Head of caudate nucleus (tissue), 42 donors: Measurements from ENCODE around the gene LY6G5B.
"Not testable (repeated sequence)": the region's sequence is repeated elsewhere in the genome, so short reads cannot be mapped to it uniquely, and the experiment has no call there.

Source experiments
- DNase-seq, 42 donors: peaks; one replicate each; pipeline versions ENCODE4 v3.0.0 to v3.0.0-alpha.2; 2020 to 2021; ENCODE audit warnings: mixed read lengths in 7 of 42
- intact Hi-C: fragments of 100-400 bp; cut with DNase I; formaldehyde crosslinking; loops from one replicate; pipeline ENCODE4 v1.15.0; 2022

LY6G5B gene

GRCh38 chr6:31702819-31703716 lies 33.3 kb downstream of the LY6G5B start, which contains the start of gene ABHD16A:
ABHD16A (minus strand) TSS chr6:31703324; CDS start chr6:31703281, 43 bp downstream.
- intact Hi-C loops = no loop called here
- DNase-seq = peak; percentile 97 to 100 (median 99)

- intact Hi-C loops = no loop called here
- DNase-seq = no peak
Measured at GRCh38 chr6:31705931-31706330, 36.2 kb downstream of the LY6G5B start.

- intact Hi-C loops = no loop called here
- no peak for DNase-seq
Measured at GRCh38 chr6:31706599-31706998, 36.8 kb downstream of the LY6G5B start, which contains the start of gene LY6G6F. LY6G6F (plus strand) TSS chr6:31706866; CDS start chr6:31706907, 41 bp downstream.

GRCh38 chr6:31707701-31708100 lies 37.9 kb downstream of the LY6G5B start:
- intact Hi-C loops = no loop called here
- DNase-seq = no peak

- intact Hi-C loops = no loop called here
- no peak for DNase-seq
Measured at GRCh38 chr6:31708224-31708623, 38.4 kb downstream of the LY6G5B start.

- intact Hi-C loops, DNase-seq: not testable (repeated sequence)
Measured at GRCh38 chr6:31709157-31709556, 39.4 kb downstream of the LY6G5B start.

- no peak for DNase-seq
- intact Hi-C loops = no loop called here
Measured at GRCh38 chr6:31710523-31711219, 40.9 kb downstream of the LY6G5B start.

- no peak for DNase-seq
- intact Hi-C loops = no loop called here
Measured at GRCh38 chr6:31711233-31711632, 41.5 kb downstream of the LY6G5B start.

GRCh38 chr6:31712296-31712695 lies 42.5 kb downstream of the LY6G5B start:
- intact Hi-C loops = no loop called here
- no peak for DNase-seq

- DNase-seq = no peak
- intact Hi-C loops = no loop called here
Measured at GRCh38 chr6:31713465-31713864, 43.7 kb downstream of the LY6G5B start.

GRCh38 chr6:31713991-31714684 lies 44.4 kb downstream of the LY6G5B start:
- intact Hi-C loops = no loop called here
- no peak for DNase-seq

- intact Hi-C loops = no loop called here
- no peak for DNase-seq
Measured at GRCh38 chr6:31715022-31715958, 45.5 kb downstream of the LY6G5B start, which contains the start of gene LY6G6D. LY6G6D (plus strand) TSS chr6:31715348; CDS start chr6:31715356, 8 bp downstream.

GRCh38 chr6:31717499-31718222 lies 47.9 kb downstream of the LY6G5B start:
- DNase-seq = peak in 4 of 42 donors; percentile 29 to 52 (median 38)
- intact Hi-C loops = no loop called here

- intact Hi-C loops = no loop called here
- no peak for DNase-seq
Measured at GRCh38 chr6:31718265-31718664, 48.5 kb downstream of the LY6G5B start.

GRCh38 chr6:31719001-31719400 lies 49.2 kb downstream of the LY6G5B start:
- intact Hi-C loops = no loop called here
- DNase-seq = no peak

- intact Hi-C loops = no loop called here
- peak in 1 of 42 donors; percentile 21 for DNase-seq
Measured at GRCh38 chr6:31720196-31720770, 50.5 kb downstream of the LY6G5B start.

GRCh38 chr6:31721351-31722020 lies 51.7 kb downstream of the LY6G5B start, which contains the start of gene LY6G6C:
LY6G6C (minus strand) TSS chr6:31721746; CDS start chr6:31721679, 67 bp downstream.
- no peak for DNase-seq
- intact Hi-C loops = no loop called here
